Endodermal cell (in vitro differentiated cells): ENCODE measurements around the gene FBXO17. TPM values are rescaled to one million over a fixed set of nuclear protein-coding genes. Genes with fewer than 3 reads are reported as not detected.
A peak's percentile ranks its signal among the peaks of the same experiment; 100 is the strongest.

Experiments used
- DNase-seq: peaks from one replicate; pipeline ENCODE4 v3.0.0-alpha.2; 2017
- H3K27ac ChIP-seq: 2 replicates; pipeline ENCODE4 v1.5.1; 2013; ENCODE audit warnings: mild to moderate bottlenecking, low read depth, low read length, moderate library complexity
- H3K27me3 ChIP-seq: 2 replicates; pipeline ENCODE4 v1.6.1; 2013; ENCODE audit warnings: mild to moderate bottlenecking, low read length, moderate library complexity; ENCODE audit not compliant: insufficient read depth, control insufficient read depth, poor library complexity, severe bottlenecking
- H3K36me3 ChIP-seq: 2 replicates; pipeline ENCODE4 v1.7.0; 2013; ENCODE audit warnings: mild to moderate bottlenecking, low read length, moderate library complexity; ENCODE audit not compliant: control insufficient read depth, insufficient read depth
- H3K4me1 ChIP-seq: one replicate; pipeline ENCODE4 v1.7.0; 2013; ENCODE audit warnings: low read length; ENCODE audit not compliant: control insufficient read depth, insufficient read depth
- H3K4me3 ChIP-seq: 2 replicates; pipeline ENCODE4 v1.5.1; 2013; ENCODE audit warnings: mild to moderate bottlenecking, low read length, moderate library complexity
- H3K9ac ChIP-seq: 2 replicates; pipeline ENCODE4 v1.6.1; 2013; ENCODE audit warnings: mild to moderate bottlenecking, low read length, moderate library complexity; ENCODE audit not compliant: poor library complexity, severe bottlenecking; ENCODE audit errors: extremely low read depth
- H3K9me3 ChIP-seq: 2 replicates; pipeline ENCODE4 v1.6.1; 2013; ENCODE audit warnings: mild to moderate bottlenecking, low read length, moderate library complexity; ENCODE audit not compliant: control insufficient read depth
- H3K27ac Mint-ChIP-seq: 2 replicates; pipeline ENCODE4 v1.8.0; 2020; ENCODE audit warnings: mixed read lengths
- H3K27me3 Mint-ChIP-seq: 2 replicates; pipeline ENCODE4 v1.8.0; 2021; ENCODE audit warnings: mild to moderate bottlenecking, mixed read lengths; ENCODE audit not compliant: insufficient read depth
- H3K36me3 Mint-ChIP-seq: 2 replicates; pipeline ENCODE4 v1.8.0; 2020; ENCODE audit warnings: low read depth, mixed read lengths
- H3K4me1 Mint-ChIP-seq: 2 replicates; pipeline ENCODE4 v1.8.0; 2020; ENCODE audit warnings: mixed read lengths
- H3K4me3 Mint-ChIP-seq: 2 replicates; pipeline ENCODE4 v1.8.0; 2020; ENCODE audit warnings: mild to moderate bottlenecking, moderate library complexity, mixed read lengths
- H3K9me3 Mint-ChIP-seq: 2 replicates; pipeline ENCODE4 v1.8.0; 2020; ENCODE audit warnings: mild to moderate bottlenecking, mixed read lengths
- WGBS, 2 experiments: methylation state at CpG; one replicate each; pipeline versions ENCODE4 v1.1.5 to v1.1.7; 2013; ENCODE audit warnings: missing lambda C conversion rate in 2 of 2, mixed read lengths in 1 of 2; ENCODE audit not compliant: insufficient coverage in 1 of 2, insufficient read length in 1 of 2; 5-methylcytosine and 5-hydroxymethylcytosine counted together
- long read RNA-seq, 4 experiments: library from polyadenylated mRNA in 2 of 4; library from RNA in 1 of 4; library from capped mRNA in 1 of 4; stranded (forward) in 3 of 4; unstranded in 1 of 4; transcript quantifications; one replicate each; pipeline ENCODE4 v2.0.0, GENCODE V29; 2020 to 2021; ENCODE audit warnings: inconsistent platforms in 1 of 4
- polyA plus RNA-seq, 2 experiments: library from polyadenylated mRNA; stranded (reverse); fragments of 50-300 nt; gene quantifications; one replicate each; pipeline ENCODE4 v1.2.3, GENCODE V29; 2013
- total RNA-seq, 2 donors: library from RNA; stranded (reverse); fragmentation: NEBNext Ultra II Directional in 1 of 2; extraction: Animal tissue kit (Norgen Biotek cat#: 25700) in 1 of 2; gene quantifications; 2 replicates in 1 of 2; 3 replicates in 1 of 2; pipeline ENCODE4 v1.2.1, GENCODE V29; 2021
- TF ChIP-seq, protein P1 (sequence below): fragments of 200-600 bp; sonication (generic); conservative IDR thresholded peaks from 2 replicates; pipeline ENCODE4 v1.5.0; 2021; ENCODE audit warnings: antibody characterized with exemption, mild to moderate bottlenecking

Gene FBXO17, protein sequence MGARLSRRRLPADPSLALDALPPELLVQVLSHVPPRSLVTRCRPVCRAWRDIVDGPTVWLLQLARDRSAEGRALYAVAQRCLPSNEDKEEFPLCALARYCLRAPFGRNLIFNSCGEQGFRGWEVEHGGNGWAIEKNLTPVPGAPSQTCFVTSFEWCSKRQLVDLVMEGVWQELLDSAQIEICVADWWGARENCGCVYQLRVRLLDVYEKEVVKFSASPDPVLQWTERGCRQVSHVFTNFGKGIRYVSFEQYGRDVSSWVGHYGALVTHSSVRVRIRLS
- total RNA-seq, result 10 to 100 TPM; 21.2 to 40.3 TPM
- 20.8 TPM for polyA plus RNA-seq (2013, experiment 1 of 2)
- polyA plus RNA-seq (2013, experiment 2 of 2), result 17.9 TPM
- long read RNA-seq, experiment 1, transcript FBXO17-201 (6 exons, 2,386 nt), result major isoform, 10 of 21 reads
- long read RNA-seq, experiment 1, partial matches to known transcripts, result 1 of 21 reads
- long read RNA-seq, experiment 1, other reads (novel, unspliced or antisense), result 10 of 21 reads
- long read RNA-seq, experiment 2, transcript FBXO17-201 (6 exons, 2,386 nt), result major isoform, 36 of 59 reads
- long read RNA-seq, experiment 2, partial matches to known transcripts, result 3 of 59 reads
- long read RNA-seq, experiment 2, other reads (novel, unspliced or antisense), result 17 of 59 reads
- long read RNA-seq, experiment 3, transcript FBXO17-201 (6 exons, 2,386 nt), result major isoform, 11 of 24 reads
- long read RNA-seq, experiment 3, partial matches to known transcripts, result 4 of 24 reads
- long read RNA-seq, experiment 3, other reads (novel, unspliced or antisense), result 9 of 24 reads
- long read RNA-seq, experiment 4, partial matches to known transcripts, result 2 of 10 reads
- long read RNA-seq, experiment 4, other reads (novel, unspliced or antisense), result 2 of 10 reads

DNA sequence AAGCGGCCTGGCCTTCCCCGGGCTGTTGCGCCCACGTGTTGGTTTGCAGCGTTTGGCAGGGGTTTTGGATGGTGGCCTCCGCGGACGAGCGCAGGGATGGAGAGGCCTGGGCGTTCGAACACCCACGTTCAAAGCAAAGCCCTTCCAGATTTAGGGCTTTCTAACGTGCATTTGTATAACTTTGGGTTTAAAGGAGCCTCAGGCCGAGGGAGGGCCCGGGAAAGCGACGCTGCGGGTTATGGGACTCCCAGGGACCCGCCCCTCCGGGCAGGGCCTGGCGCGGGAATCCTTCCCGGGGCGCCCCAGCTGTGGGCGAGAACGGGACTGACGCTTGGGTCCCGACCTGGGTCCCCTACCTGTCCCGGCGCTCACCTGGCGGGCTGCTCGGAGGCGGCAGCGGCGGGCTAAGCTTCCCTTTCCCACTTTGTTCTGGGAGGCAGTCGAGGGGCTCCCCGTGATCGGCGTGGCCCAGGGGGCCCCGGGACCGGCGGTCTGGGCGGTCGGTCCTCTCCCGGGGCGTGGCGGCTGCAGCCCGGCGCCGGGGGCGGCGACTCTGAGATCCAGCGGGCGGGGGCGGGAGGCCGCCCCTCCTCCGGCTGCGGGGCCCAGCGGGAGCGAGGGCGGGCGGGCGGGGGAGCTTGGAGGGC is at the start of gene FBXO17:
TSS of gene FBXO17 (minus strand) at position 529 of the 647 bp plus-strand sequence. CDS start 25,423 bp downstream, outside the sequence.
- Mint-ChIP-seq H3K27me3 (no peaks in the 10 kb centered on the region), H3K4me3 (peak within 1 kb of the TSS; percentile 79), H3K9me3 (peaks cover 7% of the 10 kb centered on the region), H3K4me1 (peaks cover 16% of the 10 kb centered on the region), H3K36me3 (peaks cover 18% of the 10 kb centered on the region), H3K27ac (peak within 1 kb of the TSS; percentile 93)
- TF ChIP-seq, protein P1, sequence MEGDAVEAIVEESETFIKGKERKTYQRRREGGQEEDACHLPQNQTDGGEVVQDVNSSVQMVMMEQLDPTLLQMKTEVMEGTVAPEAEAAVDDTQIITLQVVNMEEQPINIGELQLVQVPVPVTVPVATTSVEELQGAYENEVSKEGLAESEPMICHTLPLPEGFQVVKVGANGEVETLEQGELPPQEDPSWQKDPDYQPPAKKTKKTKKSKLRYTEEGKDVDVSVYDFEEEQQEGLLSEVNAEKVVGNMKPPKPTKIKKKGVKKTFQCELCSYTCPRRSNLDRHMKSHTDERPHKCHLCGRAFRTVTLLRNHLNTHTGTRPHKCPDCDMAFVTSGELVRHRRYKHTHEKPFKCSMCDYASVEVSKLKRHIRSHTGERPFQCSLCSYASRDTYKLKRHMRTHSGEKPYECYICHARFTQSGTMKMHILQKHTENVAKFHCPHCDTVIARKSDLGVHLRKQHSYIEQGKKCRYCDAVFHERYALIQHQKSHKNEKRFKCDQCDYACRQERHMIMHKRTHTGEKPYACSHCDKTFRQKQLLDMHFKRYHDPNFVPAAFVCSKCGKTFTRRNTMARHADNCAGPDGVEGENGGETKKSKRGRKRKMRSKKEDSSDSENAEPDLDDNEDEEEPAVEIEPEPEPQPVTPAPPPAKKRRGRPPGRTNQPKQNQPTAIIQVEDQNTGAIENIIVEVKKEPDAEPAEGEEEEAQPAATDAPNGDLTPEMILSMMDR, result no peak
- H3K9me3 ChIP-seq, result peaks cover 6% of the 10 kb centered on the region
- peak; percentile 85 for DNase-seq
- H3K4me3 ChIP-seq, result peak within 1 kb of the TSS; percentile 82
- peaks cover 4% of the 10 kb centered on the region for H3K36me3 ChIP-seq
- H3K27ac ChIP-seq, result no peak within 1 kb of the TSS
- 1 to 2% methylated on average over 16 to 61 of the region's 63 CpGs for WGBS, 2 experiments
- H3K9ac ChIP-seq, result peak within 1 kb of the TSS; percentile 45
- no peaks in the 10 kb centered on the region for H3K4me1 ChIP-seq
- H3K27me3 ChIP-seq, result no peaks in the 10 kb centered on the region

DNA sequence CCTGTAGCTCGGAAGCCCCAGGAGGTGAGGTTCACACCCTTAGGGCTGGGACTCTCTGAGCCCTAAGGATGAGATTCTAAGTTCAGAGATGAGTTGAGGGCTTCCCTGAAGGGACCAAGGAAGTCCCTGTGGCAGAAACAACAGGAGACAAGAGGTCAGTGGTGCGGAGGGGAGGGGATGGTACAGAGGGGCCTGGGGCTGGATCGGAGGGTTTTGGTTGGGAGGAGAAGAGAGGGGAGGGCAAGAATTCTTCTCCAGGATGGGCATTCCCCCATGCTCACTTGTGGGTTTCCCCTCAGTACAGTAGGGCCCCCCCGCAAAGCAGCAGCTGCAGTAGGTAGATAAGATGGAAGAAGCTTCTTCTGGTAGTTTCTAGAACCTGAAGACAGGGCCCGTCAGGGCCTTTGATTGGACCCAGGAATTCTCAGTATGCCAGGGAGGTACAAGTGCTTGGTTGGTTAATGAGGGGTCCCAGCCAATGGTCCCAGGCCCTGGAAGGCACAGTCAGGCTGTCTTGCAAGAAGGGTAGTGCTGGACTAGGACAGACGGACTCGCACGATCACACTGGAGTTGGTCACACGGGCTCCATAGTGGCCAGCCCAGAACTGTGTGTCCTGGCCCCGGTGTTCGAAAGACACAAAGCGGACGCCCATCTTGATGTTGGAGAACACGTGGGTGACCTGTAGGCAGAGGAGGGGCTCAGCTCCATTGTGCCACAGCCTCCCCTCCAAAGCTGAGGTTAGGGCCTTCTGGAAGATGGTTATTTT is 49.5 kb upstream of the FBXO17 start:
- H3K9ac ChIP-seq, result no peak overlapping the region
- H3K9me3 Mint-ChIP-seq, result peaks cover 19% of the 10 kb centered on the region

More for the DNA sequence above, 49.5 kb upstream of the FBXO17 start:
- no peak overlapping the region for H3K4me3 ChIP-seq
- DNase-seq, result no peak
- no peaks in the 10 kb centered on the region for H3K27me3 ChIP-seq
- 92 to 95% methylated on average over 8 to 14 of the region's 14 CpGs for WGBS, 2 experiments
- H3K36me3 ChIP-seq, result peaks cover 10% of the 10 kb centered on the region
- Mint-ChIP-seq H3K27ac (no peak overlapping the region), H3K36me3 (peaks cover 41% of the 10 kb centered on the region), H3K4me3 (no peak overlapping the region), H3K4me1 (no peaks in the 10 kb centered on the region), H3K27me3 (no peaks in the 10 kb centered on the region)
- peaks cover 18% of the 10 kb centered on the region for H3K9me3 ChIP-seq
- no peak overlapping the region for H3K27ac ChIP-seq
- no peaks in the 10 kb centered on the region for H3K4me1 ChIP-seq
- TF ChIP-seq, protein P1, result no peak
